K562 (cell line): Measurements from ENCODE around the gene RFPL3. TPM values are rescaled to one million over a fixed set of nuclear protein-coding genes. Genes with fewer than 3 reads are reported as not detected.

Experiments
- ADNP ChIP-seq: fragments of 200-800 bp; sonication (Bioruptor generic); IDR thresholded peaks from 2 replicates; pipeline ENCODE4 v1.6.1; 2016; ENCODE audit warnings: missing genetic modification characterization, missing compliant biosample characterization
- CBX2 ChIP-seq: fragments of 200-600 bp; sonication (generic); IDR thresholded peaks from one replicate; pipeline ENCODE4 v1.6.1; 2012; ENCODE audit warnings: mild to moderate bottlenecking, low read length, inconsistent platforms; ENCODE audit not compliant: insufficient read depth, poor library complexity, severe bottlenecking
- CHAMP1 ChIP-seq: fragments of 450-650 bp; IDR thresholded peaks from 2 replicates; pipeline ENCODE4 v1.6.1; 2016; ENCODE audit warnings: mild to moderate bottlenecking
- ELF2 ChIP-seq: fragments of 250-450 bp; sonication (Bioruptor Pico); IDR thresholded peaks from 2 replicates; pipeline ENCODE4 v1.5.0; 2021; ENCODE audit warnings: mild to moderate bottlenecking
- FOXO4 ChIP-seq: fragments of 450-650 bp; formaldehyde crosslinking; IDR thresholded peaks from 2 replicates; pipeline ENCODE4 v1.4.0; 2020; ENCODE audit warnings: mild to moderate bottlenecking, moderate library complexity
- MTA2 ChIP-seq: fragments of 450-650 bp; IDR thresholded peaks from 2 replicates; pipeline ENCODE4 v1.6.1; 2016; ENCODE audit warnings: low read depth
- PHTF2 ChIP-seq: fragments of 250-450 bp; sonication (Bioruptor Pico); IDR thresholded peaks from 2 replicates; pipeline ENCODE4 v1.5.0; 2021; ENCODE audit warnings: mild to moderate bottlenecking
- SRSF3 ChIP-seq: fragments of 200-400 bp; formaldehyde crosslinking; IDR thresholded peaks from 2 replicates; pipeline ENCODE4 v1.6.1; 2016; ENCODE audit warnings: mild to moderate bottlenecking, low read length, moderate library complexity; ENCODE audit not compliant: insufficient read depth
- TAF15 ChIP-seq: fragments of 200-400 bp; formaldehyde crosslinking; IDR thresholded peaks from 2 replicates; pipeline ENCODE4 v1.6.1; 2017; ENCODE audit warnings: mild to moderate bottlenecking, low read depth, low read length, moderate library complexity
- U2AF1 ChIP-seq: fragments of 200-400 bp; formaldehyde crosslinking; optimal IDR thresholded peaks from 2 replicates; pipeline ENCODE3; 2017; ENCODE audit warnings: mild to moderate bottlenecking, low read depth, low read length, moderate library complexity
- ZNF436 ChIP-seq: fragments of 250-450, 450-650 bp; sonication (Bioruptor Pico); formaldehyde crosslinking; IDR thresholded peaks from 2 replicates; pipeline ENCODE4 v1.7.0; 2020; ENCODE audit warnings: mild to moderate bottlenecking
- polyA plus RNA-seq, 8 experiments: library from polyadenylated mRNA; depleted of rRNA in 4 of 8; stranded (reverse) in 5 of 8; unstranded in 3 of 8; fragments of >200 nt; fragmentation: Nextera tagmentation in 2 of 8; fragmentation: Illumina TruSeq in 1 of 8; extraction: Ambion mirVana in 2 of 8; extraction: Trizol in 1 of 8; gene quantifications; 2 replicates each; pipeline versions ENCODE4 v1.2.1 to v1.2.3, GENCODE V29; 2011 to 2014; ENCODE audit warnings: inconsistent platforms in 1 of 8, missing spikeins in 1 of 8
- total RNA-seq, 7 experiments: library from RNA; depleted of rRNA in 6 of 7; stranded (reverse); fragments of >200 nt in 6 of 7; fragmentation: Illumina TruSeq in 2 of 7; extraction: Trizol in 2 of 7; gene quantifications; 2 replicates each; pipeline versions ENCODE4 v1.2.1 to v1.2.3, GENCODE V29; 2011 to 2021; ENCODE audit warnings: low replicate concordance in 1 of 7

The RFPL3 gene
- total and polyA plus RNA-seq, 9 of the 15 experiments (the other 6 are each of a cell fraction or from before 2014, with no cell fraction given) = not detected

- no peak for TF ChIP-seq SRSF3
- no peak for TF ChIP-seq U2AF1
- no peak for TF ChIP-seq CBX2
- TF ChIP-seq ZNF436 (CRISPR knock-in tag) = no peak
- TF ChIP-seq FOXO4 (CRISPR knock-in tag) = no peak
- TF ChIP-seq ELF2 = no peak
- no peak for TF ChIP-seq MTA2
- no peak for TF ChIP-seq TAF15
- TF ChIP-seq ADNP = no peak
- no peak for TF ChIP-seq CHAMP1
- no peak for TF ChIP-seq PHTF2 (CRISPR knock-in tag)
Measured at GRCh38 chr22:32375678-32376450, 18.2 kb downstream of the RFPL3 start (continued).
